Activated CD8-positive, alpha-beta T cell treated with anti-CD3 and anti-CD28 coated beads for 36 hours (primary cell): Measurements from ENCODE around the gene CDKAL1. TPM values are rescaled to one million over a fixed set of nuclear protein-coding genes. Genes with fewer than 3 reads are reported as not detected.
"Not testable (repeated sequence)": the region's sequence is repeated elsewhere in the genome, so short reads cannot be mapped to it uniquely, and the experiment has no call there.

Experiments used
- ATAC-seq: fragments of 200-7000 bp; cut with Tn5 transposase; one replicate; pipeline ENCODE4 v1.10.0; 2021; ENCODE audit warnings: mild to moderate bottlenecking, moderate library complexity
- CTCF ChIA-PET: fragments of 350-600 bp; sonication (Branson Sonifier 250); formaldehyde crosslinking; loops from one replicate; lab custom pipeline; 2021; ENCODE audit warnings: antibody characterized with exemption; lab: Charles Lee
- POLR2A ChIA-PET: fragments of 350-600 bp; sonication (Branson Sonifier 250); formaldehyde crosslinking; loops from one replicate; lab custom pipeline; 2021; ENCODE audit warnings: antibody characterized with exemption; lab: Charles Lee
- DNase-seq: peaks from one replicate; pipeline ENCODE4 v3.0.0-alpha.2; 2020
- H3K27ac Mint-ChIP-seq: one replicate; pipeline ENCODE4 v1.8.0; 2021; ENCODE audit warnings: mild to moderate bottlenecking, mixed read lengths
- H3K27me3 Mint-ChIP-seq: one replicate; pipeline ENCODE4 v1.8.0; 2021; ENCODE audit warnings: mixed read lengths
- H3K36me3 Mint-ChIP-seq: one replicate; pipeline ENCODE4 v1.8.0; 2021; ENCODE audit warnings: low read depth, mixed read lengths
- H3K4me1 Mint-ChIP-seq: one replicate; pipeline ENCODE4 v1.8.0; 2021; ENCODE audit warnings: low read depth, mixed read lengths
- H3K4me3 Mint-ChIP-seq: one replicate; pipeline ENCODE4 v1.8.0; 2021; ENCODE audit warnings: mild to moderate bottlenecking, moderate library complexity, mixed read lengths
- H3K9me3 Mint-ChIP-seq: one replicate; pipeline ENCODE4 v1.8.0; 2021; ENCODE audit warnings: mixed read lengths
- CTCF ChIP-seq: fragments of 200-600 bp; IDR thresholded peaks from one replicate; pipeline ENCODE4 v1.8.0; 2022; ENCODE audit warnings: antibody characterized with exemption, mild to moderate bottlenecking
- intact Hi-C: fragments of 100-400 bp; cut with micrococcal nuclease; formaldehyde crosslinking; loops from one replicate; pipeline ENCODE4 v1.10.0; 2022
- total RNA-seq, 2 experiments: library from RNA; stranded (reverse); gene quantifications; one replicate each; pipeline ENCODE4 v1.2.3, GENCODE V29; 2021

The CDKAL1 gene
- total RNA-seq, 2 experiments from 2014 or later: 21.6 to 23.6 TPM

DNA sequence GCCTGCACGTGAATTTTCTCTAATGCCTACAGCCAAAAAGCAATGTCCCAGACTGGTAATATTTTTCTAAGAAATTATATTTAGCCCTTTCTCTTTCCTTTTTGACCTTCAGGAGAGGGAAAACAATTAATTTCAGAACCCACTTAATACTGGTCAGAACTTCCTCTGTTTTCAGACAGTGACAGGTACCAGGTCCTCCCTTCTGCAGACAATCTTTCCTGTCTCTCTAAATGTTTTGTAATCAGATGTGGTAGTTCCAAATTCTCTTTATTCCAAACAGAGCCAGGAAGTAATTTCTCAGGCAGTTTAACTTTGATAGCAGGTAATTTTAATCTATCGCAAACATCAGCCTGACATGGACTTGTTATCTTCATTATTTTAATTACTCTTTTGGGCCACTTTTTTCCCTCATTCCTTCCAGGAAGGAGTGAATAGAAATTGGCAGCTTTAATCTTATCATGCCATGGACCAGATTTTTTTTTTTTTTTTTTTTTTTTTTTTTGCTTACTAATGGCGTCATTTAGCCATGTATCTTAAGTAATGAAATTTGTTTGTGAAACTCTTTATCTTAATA, 710.7 kb downstream of the CDKAL1 start:
- POLR2A ChIA-PET: no interaction called here
- H3K27ac Mint-ChIP-seq: no peak overlapping the region
- H3K9me3 Mint-ChIP-seq: no peaks in the 10 kb centered on the region
- no peaks in the 10 kb centered on the region for H3K4me1 Mint-ChIP-seq
- ATAC-seq: no peak
- CTCF ChIA-PET: no interaction called here
- no peak for TF ChIP-seq CTCF
- intact Hi-C loops: no loop called here
- H3K36me3 Mint-ChIP-seq: no peaks in the 10 kb centered on the region
- DNase-seq: no peak
- no peak overlapping the region for H3K4me3 Mint-ChIP-seq
- no peaks in the 10 kb centered on the region for H3K27me3 Mint-ChIP-seq

DNA sequence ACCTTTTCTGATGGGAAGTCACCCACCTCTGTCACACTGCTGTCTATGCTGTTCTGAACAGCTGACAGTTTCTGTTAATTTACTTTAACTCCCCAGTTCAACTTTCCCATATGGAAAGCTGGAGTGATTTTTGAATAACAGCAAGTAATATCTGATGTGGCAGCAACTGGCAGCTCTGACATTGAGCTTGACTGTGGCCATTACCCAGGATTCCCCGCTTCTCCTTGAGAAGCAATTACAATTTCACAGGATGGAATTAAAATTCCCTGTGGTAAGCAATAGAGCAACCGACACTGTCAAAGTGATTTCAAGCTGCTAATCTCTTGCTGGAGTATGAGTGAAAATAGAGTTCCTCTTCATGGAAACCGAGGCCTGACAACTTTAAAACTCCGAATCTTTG, 711.2 kb downstream of the CDKAL1 start:
- ChIA-PET CTCF (no interaction called here), POLR2A (no interaction called here)
- no peaks in the 10 kb centered on the region for H3K27me3 Mint-ChIP-seq
- no peaks in the 10 kb centered on the region for H3K9me3 Mint-ChIP-seq
- no peak overlapping the region for H3K4me3 Mint-ChIP-seq
- H3K36me3 Mint-ChIP-seq: no peaks in the 10 kb centered on the region
- H3K27ac Mint-ChIP-seq: no peak overlapping the region
- no peaks in the 10 kb centered on the region for H3K4me1 Mint-ChIP-seq
- DNase-seq: no peak
- no peak for ATAC-seq
- no peak for TF ChIP-seq CTCF
- intact Hi-C loops: no loop called here

DNA sequence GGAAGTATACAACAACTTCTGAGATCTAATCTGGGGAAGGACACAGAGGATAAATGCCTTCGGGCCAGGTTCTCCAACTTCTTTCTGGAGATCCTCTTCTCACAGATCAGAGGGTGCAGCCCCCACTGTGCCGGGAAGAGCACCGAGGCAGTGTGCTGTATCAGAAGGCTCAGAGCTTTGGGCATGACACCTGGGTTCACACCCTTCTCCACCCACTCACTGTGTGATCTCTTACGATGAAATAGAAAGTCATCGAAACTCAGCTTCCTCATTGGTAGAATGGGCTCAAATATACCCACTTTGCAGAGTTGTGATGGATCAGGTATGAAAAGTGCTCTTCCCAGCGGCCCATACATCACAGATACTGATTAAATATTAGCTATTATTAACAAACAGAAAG, 711.8 kb downstream of the CDKAL1 start:
- no peaks in the 10 kb centered on the region for H3K9me3 Mint-ChIP-seq

GRCh38 chr6:21254460-21254859, 720.2 kb downstream of the CDKAL1 start:
- CTCF ChIA-PET, DNase-seq, H3K9me3 Mint-ChIP-seq, POLR2A ChIA-PET, H3K27me3 Mint-ChIP-seq, intact Hi-C loops, H3K4me3 Mint-ChIP-seq, H3K4me1 Mint-ChIP-seq, H3K36me3 Mint-ChIP-seq, H3K27ac Mint-ChIP-seq, ATAC-seq: not testable (repeated sequence)

More for the DNA sequence above, 711.8 kb downstream of the CDKAL1 start:
- H3K27ac Mint-ChIP-seq: no peak overlapping the region
- DNase-seq (no peak), ATAC-seq (no peak)
- no peaks in the 10 kb centered on the region for H3K27me3 Mint-ChIP-seq
- ChIA-PET POLR2A (no interaction called here), CTCF (no interaction called here)
- no peaks in the 10 kb centered on the region for H3K36me3 Mint-ChIP-seq
- intact Hi-C loops: no loop called here
- H3K4me1 Mint-ChIP-seq: no peaks in the 10 kb centered on the region
- TF ChIP-seq CTCF: no peak
- no peak overlapping the region for H3K4me3 Mint-ChIP-seq

DNA sequence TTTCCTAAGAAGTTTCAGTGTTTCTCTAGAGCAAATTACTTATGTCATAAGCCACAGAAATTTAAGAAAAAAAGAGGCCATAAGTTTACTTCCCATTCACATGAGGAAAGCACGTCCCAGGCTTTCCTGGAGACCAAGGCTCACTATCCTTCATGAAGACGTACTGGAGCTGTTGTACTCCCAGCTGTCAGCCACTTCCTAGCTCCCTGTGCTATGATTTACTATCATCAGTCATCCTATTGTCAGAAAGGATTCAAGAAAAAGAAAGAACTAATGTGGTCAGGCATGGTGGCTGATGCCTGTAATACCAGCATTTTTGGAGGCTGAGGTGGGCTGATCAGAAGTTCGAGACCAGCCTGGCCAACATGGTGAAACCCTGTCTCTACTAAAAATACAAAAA, 721.9 kb downstream of the CDKAL1 start:
- POLR2A ChIA-PET: no interaction called here
- no peaks in the 10 kb centered on the region for H3K36me3 Mint-ChIP-seq
- peaks cover 5% of the 10 kb centered on the region for H3K9me3 Mint-ChIP-seq
- CTCF ChIA-PET: no interaction called here
- intact Hi-C loops: no loop called here
- no peak overlapping the region for H3K4me3 Mint-ChIP-seq
- ATAC-seq: no peak
- H3K4me1 Mint-ChIP-seq: peaks cover 5% of the 10 kb centered on the region
- no peak for TF ChIP-seq CTCF
- H3K27me3 Mint-ChIP-seq: no peaks in the 10 kb centered on the region
- DNase-seq: no peak
- no peak overlapping the region for H3K27ac Mint-ChIP-seq

DNA sequence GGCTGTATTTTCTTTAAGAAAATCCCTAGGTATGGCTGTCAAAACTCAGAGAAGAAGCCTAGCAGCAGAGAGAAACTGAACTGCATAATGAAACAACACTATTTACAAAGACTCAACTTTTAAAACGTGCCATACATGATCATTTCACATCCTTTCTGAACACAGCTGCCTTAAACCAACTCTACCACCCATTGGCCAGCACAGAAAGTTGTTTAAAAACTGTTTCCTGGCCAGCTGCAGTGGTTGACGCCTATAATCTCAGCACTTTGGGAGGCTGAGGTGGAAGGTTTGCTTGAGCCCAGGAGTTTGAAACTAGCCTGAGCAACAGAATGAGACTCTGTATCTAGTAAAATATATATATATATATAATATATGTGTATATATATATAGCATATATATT, 722.9 kb downstream of the CDKAL1 start:
- ChIA-PET POLR2A (no interaction called here), CTCF (no interaction called here)
- Mint-ChIP-seq H3K4me3 (no peak overlapping the region), H3K4me1 (peaks cover 7% of the 10 kb centered on the region), H3K27me3 (no peaks in the 10 kb centered on the region), H3K27ac (no peak overlapping the region), H3K36me3 (no peaks in the 10 kb centered on the region), H3K9me3 (peaks cover 5% of the 10 kb centered on the region)
- intact Hi-C loops: no loop called here
- DNase-seq: no peak
- no peak for TF ChIP-seq CTCF
- ATAC-seq: no peak
